ENCODE results near the gene SLC26A8. TPM values are rescaled to one million over a fixed set of nuclear protein-coding genes. Genes with fewer than 3 reads are reported as not detected.
A peak's percentile ranks its signal among the peaks of the same experiment; 100 is the strongest.

Gene SLC26A8
- polyA plus RNA-seq, 3 donors = 0.52 to 1.7 (median 1.5) TPM

- TF ChIP-seq CTCF (IDR thresholded peaks at IDR 0.05) = no peak
- Mint-ChIP-seq H3K36me3 (peaks cover 44 to 69% of the 10 kb centered on the region in 2 donors), H3K4me3 (no peak overlapping the region), H3K9me3 (peaks cover 22 to 33% (median 27%) of the 10 kb centered on the region in 7 donors), H3K4me1 (peaks cover 4% of the 10 kb centered on the region), H3K27ac (peak overlapping the region in 1 of 7 donors; percentile 73), H3K27me3 (ENCODE audit: low read depth in 3 of 3) (no peaks in the 10 kb centered on the region)
- H3K4me1 ChIP-seq (ENCODE audit: control insufficient read depth in 1 of 2, insufficient read depth in 2 of 2, low read length in 2 of 2) = no peaks in the 10 kb centered on the region
- peak overlapping the region in 1 of 2 donors; percentile 31 for H3K27ac ChIP-seq (ENCODE audit: low read depth in 1 of 2, low read length in 2 of 2)
- peak in 1 of 3 donors; percentile 11 for DNase-seq
- no peak overlapping the region for H3K4me2 ChIP-seq (replicated peaks; ENCODE audit: extremely low read depth, low read length, poor library complexity, severe bottlenecking)
- H3K36me3 ChIP-seq (replicated peaks in 1 of 2; ENCODE audit: control insufficient read depth in 1 of 2, insufficient read depth in 2 of 2, low read length in 2 of 2) = peaks cover 15 to 84% of the 10 kb centered on the region in 2 donors
- no peaks in the 10 kb centered on the region for H4K20me1 ChIP-seq (ENCODE audit: insufficient read depth, low read length)
- H3K4me3 ChIP-seq (replicated peaks in 1 of 3; ENCODE audit: low read depth in 2 of 3, low read length in 3 of 3) = no peak overlapping the region
- peaks cover 95% of the 10 kb centered on the region for H3K79me2 ChIP-seq (ENCODE audit: insufficient read depth, low read length)
- intact Hi-C loops (cut with micrococcal nuclease) = no loop called here
- no peaks in the 10 kb centered on the region for H3K27me3 ChIP-seq (ENCODE audit: control insufficient read depth in 2 of 2, insufficient read depth in 2 of 2, low read length in 2 of 2)
- H2AFZ ChIP-seq (ENCODE audit: insufficient read depth, low read depth, low read length, poor library complexity, severe bottlenecking) = no peak overlapping the region
- H3K9me3 ChIP-seq (replicated peaks in 1 of 2; ENCODE audit: control insufficient read depth in 1 of 2, insufficient read depth in 1 of 2, low read length in 2 of 2) = peaks cover 22 to 25% of the 10 kb centered on the region in 2 donors
- no peak overlapping the region for H3K9ac ChIP-seq (ENCODE audit: insufficient read depth, low read length, poor library complexity, severe bottlenecking)
- no CpG with 5 or more reads among the region's 6 CpGs for WGBS (ENCODE audit: insufficient coverage)
Measured at GRCh38 chr6:35907750-35908149, 116.7 kb downstream of the SLC26A8 start.

DNA sequence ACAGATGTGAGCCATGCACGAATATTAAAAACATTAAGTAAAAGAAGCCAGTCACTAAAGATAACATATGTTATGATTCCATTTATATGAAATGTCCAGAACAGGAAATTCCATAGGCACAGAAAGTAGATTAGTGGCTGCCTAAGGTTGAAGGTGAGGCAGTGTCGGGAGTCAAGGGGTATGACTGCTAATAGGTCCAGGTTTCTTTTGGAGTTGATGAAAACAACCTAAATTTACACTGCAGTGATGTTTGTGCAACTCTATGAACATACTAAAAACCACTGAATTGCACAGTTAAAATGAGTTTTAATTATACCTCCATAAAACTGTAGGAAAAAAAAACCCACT, 118.0 kb downstream of the SLC26A8 start:
- Mint-ChIP-seq H3K27me3 (ENCODE audit: low read depth in 3 of 3) (no peaks in the 10 kb centered on the region), H3K4me3 (no peak overlapping the region), H3K4me1 (peaks cover 4% of the 10 kb centered on the region), H3K27ac (peak overlapping the region in 1 of 7 donors; percentile 7), H3K9me3 (peaks cover 22 to 30% (median 25%) of the 10 kb centered on the region in 7 donors), H3K36me3 (peaks cover 34 to 61% of the 10 kb centered on the region in 2 donors)
- no peak for TF ChIP-seq CTCF (IDR thresholded peaks at IDR 0.05)
- no peak for DNase-seq
- Histone ChIP-seq H3K27me3 (ENCODE audit: control insufficient read depth in 2 of 2, insufficient read depth in 2 of 2, low read length in 2 of 2) (no peaks in the 10 kb centered on the region), H3K36me3 (replicated peaks in 1 of 2; ENCODE audit: control insufficient read depth in 1 of 2, insufficient read depth in 2 of 2, low read length in 2 of 2) (peaks cover 12 to 82% of the 10 kb centered on the region in 2 donors), H3K9ac (ENCODE audit: insufficient read depth, low read length, poor library complexity, severe bottlenecking) (no peak overlapping the region), H4K20me1 (ENCODE audit: insufficient read depth, low read length) (no peaks in the 10 kb centered on the region), H3K9me3 (replicated peaks in 1 of 2; ENCODE audit: control insufficient read depth in 1 of 2, insufficient read depth in 1 of 2, low read length in 2 of 2) (peaks cover 21 to 22% of the 10 kb centered on the region in 2 donors), H3K79me2 (ENCODE audit: insufficient read depth, low read length) (peaks cover 95% of the 10 kb centered on the region), H3K27ac (ENCODE audit: low read depth in 1 of 2, low read length in 2 of 2) (no peak overlapping the region), H3K4me2 (replicated peaks; ENCODE audit: extremely low read depth, low read length, poor library complexity, severe bottlenecking) (no peak overlapping the region), H3K4me1 (ENCODE audit: control insufficient read depth in 1 of 2, insufficient read depth in 2 of 2, low read length in 2 of 2) (no peaks in the 10 kb centered on the region), H2AFZ (ENCODE audit: insufficient read depth, low read depth, low read length, poor library complexity, severe bottlenecking) (no peak overlapping the region), H3K4me3 (replicated peaks in 1 of 3; ENCODE audit: low read depth in 2 of 3, low read length in 3 of 3) (no peak overlapping the region)
- WGBS (ENCODE audit: insufficient coverage) = no CpG with 5 or more reads among the region's 2 CpGs
- intact Hi-C loops (cut with micrococcal nuclease) = no loop called here

All from CD14-positive monocyte (primary cell).